Measurements from ENCODE around the gene PSMB9.

Gene PSMB9

GRCh38 chr6:32843979-32844838 lies 9.8 kb upstream of the PSMB9 start, which contains the start of gene PSMB8:
PSMB8 (minus strand) TSS chr6:32844047; CDS start chr6:32843996, 51 bp downstream.
- peak; percentile 92 for DNase-seq (ENCODE audit: low spot score)
- in situ Hi-C loops (cut with MboI; ENCODE audit: low pct_unique_long_range_greater_than_20kb, low sequenced_read_pairs, unreplicated experiment), result no loop called here
- no peak for TF ChIP-seq CTCF (IDR thresholded peaks at IDR 0.05; ENCODE audit: extremely low read depth, insufficient read depth, missing control alignments)

GRCh38 chr6:32844839-32845383 lies 9.1 kb upstream of the PSMB9 start:
- DNase-seq (ENCODE audit: low spot score), result no peak
- TF ChIP-seq CTCF (IDR thresholded peaks at IDR 0.05; ENCODE audit: extremely low read depth, insufficient read depth, missing control alignments), result no peak
- in situ Hi-C loops (cut with MboI; ENCODE audit: low pct_unique_long_range_greater_than_20kb, low sequenced_read_pairs, unreplicated experiment), result no loop called here

- in situ Hi-C loops (cut with MboI; ENCODE audit: low pct_unique_long_range_greater_than_20kb, low sequenced_read_pairs, unreplicated experiment), result no loop called here
- DNase-seq (ENCODE audit: low spot score), result no peak
- no peak for TF ChIP-seq CTCF (IDR thresholded peaks at IDR 0.05; ENCODE audit: extremely low read depth, insufficient read depth, missing control alignments)
Observed at GRCh38 chr6:32845384-32845884, 8.6 kb upstream of the PSMB9 start.

- no peak for DNase-seq (ENCODE audit: low spot score)
Observed at GRCh38 chr6:32847004-32847403, 7.0 kb upstream of the PSMB9 start.

GRCh38 chr6:32847795-32848194 lies 6.2 kb upstream of the PSMB9 start:
- in situ Hi-C loops (cut with MboI; ENCODE audit: low pct_unique_long_range_greater_than_20kb, low sequenced_read_pairs, unreplicated experiment), result no loop called here
- no peak for DNase-seq (ENCODE audit: low spot score)
- TF ChIP-seq CTCF (IDR thresholded peaks at IDR 0.05; ENCODE audit: extremely low read depth, insufficient read depth, missing control alignments), result no peak

More at GRCh38 chr6:32847004-32847403, 7.0 kb upstream of the PSMB9 start:
- in situ Hi-C loops (cut with MboI; ENCODE audit: low pct_unique_long_range_greater_than_20kb, low sequenced_read_pairs, unreplicated experiment), result no loop called here
- TF ChIP-seq CTCF (IDR thresholded peaks at IDR 0.05; ENCODE audit: extremely low read depth, insufficient read depth, missing control alignments), result no peak

GRCh38 chr6:32849126-32849525 lies 4.9 kb upstream of the PSMB9 start:
- DNase-seq (ENCODE audit: low spot score), result no peak
- TF ChIP-seq CTCF (IDR thresholded peaks at IDR 0.05; ENCODE audit: extremely low read depth, insufficient read depth, missing control alignments), result no peak
- in situ Hi-C loops (cut with MboI; ENCODE audit: low pct_unique_long_range_greater_than_20kb, low sequenced_read_pairs, unreplicated experiment), result no loop called here

Measured in GM13977 (cell line).